ENCODE data around the gene SPATA6L. TPM values are rescaled to one million over a fixed set of nuclear protein-coding genes. Genes with fewer than 3 reads are reported as not detected.

Gene SPATA6L
- total and polyA plus RNA-seq, 10 of the 15 experiments (the other 5 are each of a cell fraction or from before 2014, with no cell fraction given), result 0.37 to 1.6 (median 0.91) TPM

- TF ChIP-seq ZBTB11 (CRISPR knock-in tag; IDR thresholded peaks at IDR 0.05) (peak; percentile 68), YBX1 (IDR thresholded peaks at IDR 0.05) (no peak), CHD2 (IDR thresholded peaks at IDR 0.05; ENCODE audit: borderline replicate concordance, low read depth, low read length) (no peak), USF1 (IDR thresholded peaks at IDR 0.05; ENCODE audit: borderline replicate concordance, extremely low read length, insufficient read depth, low read depth, low read length) (no peak), ZNF384 (IDR thresholded peaks at IDR 0.05; ENCODE audit: borderline replicate concordance, low read depth, low read length) (no peak), KLF5 (IDR thresholded peaks at IDR 0.05; ENCODE audit: partially characterized antibody) (no peak), E2F8 (IDR thresholded peaks at IDR 0.05; ENCODE audit: low read depth, partially characterized antibody) (peak; percentile 53)
These were observed 3.9 kb downstream of the SPATA6L start, which contains the start of gene PLPP6 (continued) for GRCh38 chr9:4662108-4662988.

Measured in GM12878 (cell line).